ENCODE data around the gene PAX3.

Gene PAX3

GRCh38 chr2:222291485-222291841 is 7.3 kb downstream of the PAX3 start:
- Histone ChIP-seq H4K20me1 (ENCODE audit: insufficient read depth, low read length) (no peaks in the 10 kb centered on the region), H3K9me3 (ENCODE audit: insufficient read depth, low read length, severe bottlenecking) (no peaks in the 10 kb centered on the region), H3K27me3 (ENCODE audit: insufficient read depth, low read length, poor library complexity) (peaks cover 18% of the 10 kb centered on the region), H3K4me3 (ENCODE audit: low read depth in 1 of 2, low read length in 2 of 2) (no peak overlapping the region), H3K79me2 (ENCODE audit: insufficient read depth, low read length) (no peaks in the 10 kb centered on the region), H3K36me3 (ENCODE audit: insufficient read depth, low read length) (no peaks in the 10 kb centered on the region), H3K4me2 (ENCODE audit: insufficient read depth, low read length) (no peak overlapping the region), H2AFZ (ENCODE audit: low read depth, low read length) (no peak overlapping the region), H3K27ac (ENCODE audit: low read length) (no peak overlapping the region), H3K9ac (ENCODE audit: low read depth, low read length) (no peak overlapping the region), H3K4me1 (ENCODE audit: insufficient read depth, low read length) (no peaks in the 10 kb centered on the region)
- no peak for TF ChIP-seq EZH2 (IDR thresholded peaks at IDR 0.05; ENCODE audit: borderline replicate concordance, low read depth, low read length, severe bottlenecking)
- no peak for TF ChIP-seq CTCF (IDR thresholded peaks at IDR 0.05; ENCODE audit: borderline replicate concordance, extremely low read depth, low read length, poor library complexity, severe bottlenecking)
- no peak for ATAC-seq (ENCODE audit: insufficient read depth, low read depth)
- no peak for DNase-seq

- Histone ChIP-seq H3K79me2 (ENCODE audit: insufficient read depth, low read length) (no peaks in the 10 kb centered on the region), H3K9ac (ENCODE audit: low read depth, low read length) (no peak overlapping the region), H3K9me3 (ENCODE audit: insufficient read depth, low read length, severe bottlenecking) (no peaks in the 10 kb centered on the region), H3K27ac (ENCODE audit: low read length) (no peak overlapping the region), H3K4me2 (ENCODE audit: insufficient read depth, low read length) (no peak overlapping the region), H2AFZ (ENCODE audit: low read depth, low read length) (no peak overlapping the region), H3K36me3 (ENCODE audit: insufficient read depth, low read length) (no peaks in the 10 kb centered on the region), H4K20me1 (ENCODE audit: insufficient read depth, low read length) (no peaks in the 10 kb centered on the region), H3K4me3 (ENCODE audit: low read depth in 1 of 2, low read length in 2 of 2) (no peak overlapping the region), H3K4me1 (ENCODE audit: insufficient read depth, low read length) (no peaks in the 10 kb centered on the region), H3K27me3 (ENCODE audit: insufficient read depth, low read length, poor library complexity) (peaks cover 18% of the 10 kb centered on the region)
- ATAC-seq (ENCODE audit: insufficient read depth, low read depth) = no peak
- no peak for DNase-seq
- TF ChIP-seq EZH2 (IDR thresholded peaks at IDR 0.05; ENCODE audit: borderline replicate concordance, low read depth, low read length, severe bottlenecking) (no peak), CTCF (IDR thresholded peaks at IDR 0.05; ENCODE audit: borderline replicate concordance, extremely low read depth, low read length, poor library complexity, severe bottlenecking) (no peak)
Observed at GRCh38 chr2:222290736-222291484, 7.9 kb downstream of the PAX3 start.

- Histone ChIP-seq H3K4me2 (ENCODE audit: insufficient read depth, low read length) (no peak overlapping the region), H3K9ac (ENCODE audit: low read depth, low read length) (no peak overlapping the region)
- DNase-seq = no peak
Observed at GRCh38 chr2:222290401-222290735, 8.4 kb downstream of the PAX3 start.

More at GRCh38 chr2:222290401-222290735, 8.4 kb downstream of the PAX3 start:
- Histone ChIP-seq H3K4me1 (ENCODE audit: insufficient read depth, low read length) (no peaks in the 10 kb centered on the region), H3K27ac (ENCODE audit: low read length) (no peak overlapping the region), H3K9me3 (ENCODE audit: insufficient read depth, low read length, severe bottlenecking) (no peaks in the 10 kb centered on the region), H4K20me1 (ENCODE audit: insufficient read depth, low read length) (no peaks in the 10 kb centered on the region), H3K36me3 (ENCODE audit: insufficient read depth, low read length) (no peaks in the 10 kb centered on the region), H3K79me2 (ENCODE audit: insufficient read depth, low read length) (no peaks in the 10 kb centered on the region), H3K27me3 (ENCODE audit: insufficient read depth, low read length, poor library complexity) (peaks cover 18% of the 10 kb centered on the region), H3K4me3 (ENCODE audit: low read depth in 1 of 2, low read length in 2 of 2) (no peak overlapping the region), H2AFZ (ENCODE audit: low read depth, low read length) (no peak overlapping the region)
- TF ChIP-seq CTCF (IDR thresholded peaks at IDR 0.05; ENCODE audit: borderline replicate concordance, extremely low read depth, low read length, poor library complexity, severe bottlenecking) (no peak), EZH2 (IDR thresholded peaks at IDR 0.05; ENCODE audit: borderline replicate concordance, low read depth, low read length, severe bottlenecking) (no peak)
- no peak for ATAC-seq (ENCODE audit: insufficient read depth, low read depth)
